Right lobe of liver (tissue), 4 donors: ENCODE data around the gene POFUT2.

ENCODE experiments used
- CTCF ChIP-seq, 4 donors: fragments of 200-600 bp in 3 of 4; fragments of 450-650 bp in 1 of 4; IDR thresholded peaks; one replicate each; pipeline versions ENCODE4 v1.5.1 to v1.8.0; 2016 to 2022; ENCODE audit warnings: antibody characterized with exemption in 4 of 4, mild to moderate bottlenecking in 2 of 4
- POLR2A ChIP-seq: fragments of 450-650 bp; IDR thresholded peaks from one replicate; pipeline ENCODE4 v1.6.1; 2017; ENCODE audit warnings: antibody characterized with exemption, mild to moderate bottlenecking
- donor health status: DM: no; HTN: no; CAD: no.
- donor health status: DM: no; HTN: no; CAD: no.
- donor health status: DM: no; HTN: yes; CAD: no.

- no peak for TF ChIP-seq POLR2A
- TF ChIP-seq CTCF (IDR thresholded peaks at IDR 0.05) = no peak
Measured at GRCh38 chr21:45250272-45250671, 37.4 kb downstream of the POFUT2 start.
